HUES6 (cell line): ENCODE measurements around the gene SGCG.

ENCODE experiments used
- H3K27ac ChIP-seq: 2 replicates; pipeline ENCODE4 v1.7.0; 2013; ENCODE audit warnings: low read depth, mild to moderate bottlenecking, low read length, inconsistent platforms
- H3K27me3 ChIP-seq: 2 replicates; pipeline ENCODE4 v1.6.1; 2013; ENCODE audit warnings: low read length; ENCODE audit not compliant: control insufficient read depth, insufficient read depth
- H3K36me3 ChIP-seq: 2 replicates; pipeline ENCODE4 v1.6.1; 2013; ENCODE audit warnings: low read length; ENCODE audit not compliant: control insufficient read depth, insufficient read depth
- H3K4me1 ChIP-seq: 2 replicates; pipeline ENCODE4 v1.6.1; 2013; ENCODE audit warnings: low read length; ENCODE audit not compliant: control insufficient read depth, insufficient read depth
- H3K4me3 ChIP-seq: 2 replicates; pipeline ENCODE4 v1.5.1; 2013; ENCODE audit warnings: low read depth, low read length
- H3K9ac ChIP-seq: one replicate; pipeline ENCODE4 v1.6.1; 2013; ENCODE audit warnings: mild to moderate bottlenecking, low read length
- H3K9me3 ChIP-seq: 2 replicates; pipeline ENCODE4 v1.6.1; 2013; ENCODE audit warnings: low read depth, low read length; ENCODE audit not compliant: control insufficient read depth, insufficient read depth

Gene SGCG

GRCh38 chr13:23359882-23360281, 179.1 kb downstream of the SGCG start:
- Histone ChIP-seq H3K9me3 (no peaks in the 10 kb centered on the region), H3K27me3 (no peaks in the 10 kb centered on the region), H3K4me3 (no peak overlapping the region), H3K36me3 (peaks cover 66% of the 10 kb centered on the region), H3K27ac (no peak overlapping the region), H3K9ac (no peak overlapping the region), H3K4me1 (no peaks in the 10 kb centered on the region)

DNA sequence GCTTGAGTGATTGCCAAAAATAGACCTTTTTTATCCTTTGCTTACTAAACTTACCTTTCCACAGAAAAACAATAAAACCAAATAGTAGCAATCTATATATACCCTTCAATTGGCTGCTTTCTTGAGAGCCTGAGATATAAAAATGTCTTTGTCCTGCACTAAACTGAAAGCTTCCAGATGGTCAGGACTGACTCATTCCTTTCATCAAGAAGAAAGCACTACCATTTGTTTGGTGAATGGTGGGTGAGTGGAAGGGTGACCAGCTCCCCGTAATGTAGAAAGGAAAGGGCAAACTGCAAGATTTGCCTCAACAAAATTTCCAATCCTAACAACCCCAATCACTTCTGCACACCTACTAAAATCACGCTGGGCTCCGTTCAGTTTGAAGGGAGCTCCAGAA, 184.9 kb downstream of the SGCG start:
- Histone ChIP-seq H3K27me3 (no peaks in the 10 kb centered on the region), H3K27ac (no peak overlapping the region), H3K36me3 (peaks cover 76% of the 10 kb centered on the region), H3K9me3 (no peaks in the 10 kb centered on the region), H3K4me1 (no peaks in the 10 kb centered on the region), H3K9ac (no peak overlapping the region), H3K4me3 (no peak overlapping the region)

DNA sequence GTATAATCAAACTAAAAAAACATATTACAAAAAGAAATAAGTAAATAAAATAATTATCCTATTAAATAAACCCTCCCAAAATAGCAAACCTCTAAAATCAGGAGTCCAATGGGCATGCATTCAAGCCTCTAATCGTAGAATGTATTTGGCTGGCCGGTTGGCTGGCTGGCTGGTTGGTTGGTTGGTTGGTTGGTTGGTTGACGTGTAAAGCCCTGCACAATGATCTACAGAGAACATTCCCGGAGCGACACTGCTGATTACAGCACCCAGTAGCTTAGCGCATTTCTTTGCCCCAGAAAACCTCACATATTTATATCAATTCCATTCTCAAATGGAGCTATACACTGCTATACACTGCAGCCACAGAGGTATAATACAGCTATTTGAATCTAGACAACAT, 187.1 kb downstream of the SGCG start:
- no peak overlapping the region for H3K27ac ChIP-seq
- H3K4me1 ChIP-seq = no peaks in the 10 kb centered on the region
- H3K4me3 ChIP-seq = no peak overlapping the region
- no peaks in the 10 kb centered on the region for H3K27me3 ChIP-seq
- no peak overlapping the region for H3K9ac ChIP-seq
- H3K9me3 ChIP-seq = no peaks in the 10 kb centered on the region
- peaks cover 82% of the 10 kb centered on the region for H3K36me3 ChIP-seq

- Histone ChIP-seq H3K27ac (no peak overlapping the region), H3K9me3 (no peaks in the 10 kb centered on the region), H3K27me3 (no peaks in the 10 kb centered on the region), H3K36me3 (peaks cover 45% of the 10 kb centered on the region), H3K9ac (no peak overlapping the region), H3K4me1 (peaks cover 14% of the 10 kb centered on the region), H3K4me3 (no peak overlapping the region)
Measured at GRCh38 chr13:23372264-23372906, 191.6 kb downstream of the SGCG start.
